BLaER1 treated with 17β-estradiol and CSF1 and Interleukin-3, amounts not matched to agents 10 nM and 100 nM (cell line): Measurements from ENCODE around the gene CCNDBP1.
"Not testable (repeated sequence)": the region's sequence is repeated elsewhere in the genome, so short reads cannot be mapped to it uniquely, and the experiment has no call there.

Experiments
- H3K27ac ChIP-seq, 11 experiments: shearing (Covaris generic); formaldehyde crosslinking; 2 replicates each; pipeline ENCODE4 v1.8.1; 2022
- H3K27me3 ChIP-seq, 11 experiments: shearing (Covaris generic); formaldehyde crosslinking; 2 replicates each; pipeline ENCODE4 v1.8.1; 2022
- H3K36me3 ChIP-seq, 11 experiments: shearing (Covaris generic); formaldehyde crosslinking; 2 replicates each; pipeline ENCODE4 v1.8.1; 2022
- H3K4me1 ChIP-seq, 10 experiments: shearing (Covaris generic); formaldehyde crosslinking; 2 replicates each; pipeline ENCODE4 v1.8.1; 2022
- H3K4me2 ChIP-seq, 11 experiments: shearing (Covaris generic); formaldehyde crosslinking; 2 replicates each; pipeline ENCODE4 v1.8.1; 2022
- H3K4me3 ChIP-seq, 10 experiments: shearing (Covaris generic); formaldehyde crosslinking; 2 replicates each; pipeline ENCODE4 v1.8.1; 2022
- H3K9ac ChIP-seq, 11 experiments: shearing (Covaris generic); formaldehyde crosslinking; 2 replicates each; pipeline ENCODE4 v1.8.1; 2022
- H3K9me3 ChIP-seq, 11 experiments: shearing (Covaris generic); formaldehyde crosslinking; replicated peaks in 1 of 11; 2 replicates each; pipeline ENCODE4 v1.8.1; 2022
- H4K20me1 ChIP-seq, 11 experiments: shearing (Covaris generic); formaldehyde crosslinking; 2 replicates each; pipeline ENCODE4 v1.8.1; 2022
- Cebpa-rat ChIP-seq, 11 experiments: shearing (Covaris generic); IDR thresholded peaks; 2 replicates each; pipeline ENCODE4 v1.8.1; 2022

Gene CCNDBP1

DNA sequence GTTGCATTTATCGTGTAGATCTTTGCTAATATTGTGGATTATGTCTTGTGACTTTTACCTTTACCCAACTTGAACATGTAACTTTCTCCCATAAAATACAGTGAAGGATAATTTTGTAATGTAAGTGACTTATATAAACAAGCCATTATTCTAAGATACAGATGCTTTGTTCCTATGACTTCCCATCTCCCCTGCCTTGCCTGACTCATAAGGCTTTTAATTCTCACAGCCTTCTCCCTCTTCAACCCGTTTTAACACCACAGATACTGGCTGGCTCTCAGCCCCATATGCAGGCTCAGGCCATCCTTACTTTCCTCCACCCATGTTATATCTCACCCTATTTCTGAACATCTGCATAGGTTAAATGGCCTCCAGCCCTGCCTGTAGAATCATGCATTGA, 4.1 kb downstream of the CCNDBP1 start:
- Histone ChIP-seq H3K27me3 (no peaks in the 10 kb centered on the region), H4K20me1 (peaks cover 0 to 44% (median 6%) of the 10 kb centered on the region in 11 experiments; a peak in 10 of 22 replicates), H3K4me3 (no peak overlapping the region), H3K36me3 (peaks cover 48 to 64% (median 58%) of the 10 kb centered on the region in 11 experiments), H3K9me3 (no peaks in the 10 kb centered on the region), H3K9ac (no peak overlapping the region), H3K4me1 (peaks cover 12 to 18% (median 16%) of the 10 kb centered on the region in 10 experiments), H3K27ac (no peak overlapping the region), H3K4me2 (no peak overlapping the region)
- TF ChIP-seq Cebpa-rat (IDR thresholded peaks at IDR 0.05) = no peak

DNA sequence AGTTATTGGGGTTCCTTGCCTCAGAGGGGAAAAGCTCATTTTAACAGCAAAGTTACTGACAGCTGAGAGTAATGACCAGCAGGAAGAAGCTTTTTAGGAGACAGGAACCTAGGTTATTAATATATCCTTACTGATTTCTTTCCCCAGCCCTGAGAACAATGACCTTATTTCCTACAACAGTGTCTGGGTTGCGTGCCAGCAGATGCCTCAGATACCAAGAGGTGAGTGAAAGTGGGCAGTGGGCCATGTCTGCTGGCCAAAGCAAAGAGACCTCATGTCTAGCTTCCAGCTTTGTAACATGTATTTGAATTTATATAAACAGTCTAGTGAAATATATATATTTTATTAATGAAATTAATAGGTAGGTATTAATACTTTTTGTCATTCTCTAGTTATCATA, 5.0 kb downstream of the CCNDBP1 start:
- Histone ChIP-seq H3K27me3 (no peaks in the 10 kb centered on the region), H3K4me2 (no peak overlapping the region), H3K9me3 (no peaks in the 10 kb centered on the region), H3K4me3 (no peak overlapping the region), H3K36me3 (peaks cover 57 to 73% (median 66%) of the 10 kb centered on the region in 11 experiments), H4K20me1 (peaks cover 0 to 44% (median 6%) of the 10 kb centered on the region in 11 experiments; a peak in 10 of 22 replicates), H3K27ac (no peak overlapping the region), H3K4me1 (peaks cover 12 to 16% (median 15%) of the 10 kb centered on the region in 10 experiments), H3K9ac (no peak overlapping the region)
- no peak for TF ChIP-seq Cebpa-rat (IDR thresholded peaks at IDR 0.05)

DNA sequence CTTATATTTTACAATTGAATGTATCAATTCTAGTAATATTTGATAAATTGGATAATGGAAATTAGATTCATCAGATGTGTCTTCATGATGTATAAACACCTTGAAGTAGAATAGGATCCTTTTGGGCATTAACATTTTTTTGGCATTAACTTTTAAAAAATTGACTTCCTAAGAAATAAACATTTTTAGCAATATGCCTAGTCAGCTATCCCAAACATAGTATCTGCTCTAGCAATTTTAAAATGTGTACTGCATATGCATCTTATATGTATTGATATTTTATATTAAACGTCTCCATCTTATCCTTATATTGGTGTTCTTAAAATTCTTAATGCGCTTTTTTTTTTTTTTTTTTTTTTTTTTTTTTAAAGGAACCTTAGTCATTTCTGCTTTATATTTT, 8.5 kb downstream of the CCNDBP1 start:
- peaks cover 0 to 28% (median 0%) of the 10 kb centered on the region in 11 experiments; a peak in 3 of 22 replicates for H4K20me1 ChIP-seq
- peaks cover 5 to 23% (median 21%) of the 10 kb centered on the region in 11 experiments; a peak in 21 of 22 replicates for H3K9me3 ChIP-seq
- H3K4me2 ChIP-seq = no peak overlapping the region
- peaks cover 0 to 15% (median 7%) of the 10 kb centered on the region in 10 experiments; a peak in 8 of 20 replicates for H3K4me1 ChIP-seq
- peaks cover 84 to 100% (median 95%) of the 10 kb centered on the region in 11 experiments for H3K36me3 ChIP-seq
- no peak overlapping the region for H3K27ac ChIP-seq
- TF ChIP-seq Cebpa-rat (IDR thresholded peaks at IDR 0.05) = no peak
- H3K27me3 ChIP-seq = no peaks in the 10 kb centered on the region
- H3K9ac ChIP-seq = no peak overlapping the region
- H3K4me3 ChIP-seq = no peak overlapping the region

DNA sequence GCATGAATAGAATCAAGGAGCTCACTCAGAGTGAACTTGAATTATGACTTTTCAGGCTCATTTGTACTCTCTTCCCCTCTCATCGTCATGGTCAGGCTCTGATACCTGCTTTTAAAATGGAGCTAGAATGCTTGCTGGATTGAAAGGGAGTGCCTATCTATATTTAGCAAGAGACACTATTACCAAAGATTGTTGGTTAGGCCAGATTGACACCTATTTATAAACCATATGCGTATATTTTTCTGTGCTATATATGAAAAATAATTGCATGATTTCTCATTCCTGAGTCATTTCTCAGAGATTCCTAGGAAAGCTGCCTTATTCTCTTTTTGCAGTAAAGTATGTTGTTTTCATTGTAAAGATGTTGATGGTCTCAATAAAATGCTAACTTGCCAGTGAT, 9.6 kb downstream of the CCNDBP1 start:
- Histone ChIP-seq H3K36me3 (peaks cover 79 to 96% (median 87%) of the 10 kb centered on the region in 11 experiments), H3K4me3 (no peak overlapping the region), H3K4me2 (no peak overlapping the region), H3K9ac (no peak overlapping the region), H3K4me1 (peaks cover 0 to 15% (median 7%) of the 10 kb centered on the region in 10 experiments; a peak in 9 of 20 replicates), H3K9me3 (peaks cover 13 to 34% (median 32%) of the 10 kb centered on the region in 11 experiments; a peak in 21 of 22 replicates), H4K20me1 (peaks cover 0 to 21% (median 0%) of the 10 kb centered on the region in 11 experiments; a peak in 3 of 22 replicates), H3K27ac (no peak overlapping the region), H3K27me3 (no peaks in the 10 kb centered on the region)
- TF ChIP-seq Cebpa-rat (IDR thresholded peaks at IDR 0.05) = no peak

DNA sequence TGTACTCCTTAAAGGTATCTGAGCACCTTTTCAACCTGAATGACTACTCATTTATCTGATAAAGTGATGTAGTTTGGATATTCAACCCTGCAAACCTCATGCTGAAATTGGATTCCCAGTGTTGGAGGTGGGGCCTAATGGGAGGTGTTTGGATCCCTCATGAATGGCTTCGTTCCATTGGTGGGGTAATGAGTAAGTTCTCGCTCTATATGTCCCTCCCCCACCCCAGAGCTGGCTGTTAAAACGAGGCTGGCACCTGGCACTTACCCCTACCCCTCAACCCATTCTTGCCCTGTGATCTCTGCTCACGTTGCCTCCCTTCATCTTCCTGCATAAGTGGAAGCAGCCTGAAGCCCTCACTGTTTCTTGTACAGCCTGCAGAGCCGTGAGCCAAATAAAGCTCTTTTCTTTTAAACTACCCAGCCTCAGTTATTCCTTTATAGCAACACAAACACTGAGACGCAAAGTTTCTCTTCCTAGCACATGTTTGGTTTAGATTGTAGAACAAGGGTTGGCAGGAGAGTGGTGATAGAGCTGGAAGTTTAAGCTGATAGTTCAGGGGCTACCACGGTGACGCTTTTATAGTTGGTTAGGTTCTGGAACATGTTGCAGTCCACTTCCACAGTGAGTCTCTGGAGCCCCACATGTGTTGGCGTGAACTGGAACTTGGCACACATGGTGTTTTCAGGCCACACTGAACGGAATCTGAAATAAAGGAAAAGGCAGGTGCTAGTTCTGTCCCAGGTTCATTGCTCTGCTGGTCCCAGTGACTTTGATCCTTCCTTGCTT, 11.8 kb downstream of the CCNDBP1 start:
- Histone ChIP-seq H3K27ac (no peak overlapping the region), H3K4me2 (peak overlapping the region in 2 of 11 experiments; percentile 1 to 30; a peak in 1 of 22 replicates), H3K36me3 (peaks cover 58 to 74% (median 65%) of the 10 kb centered on the region in 11 experiments), H4K20me1 (peaks cover 0 to 8% (median 0%) of the 10 kb centered on the region in 11 experiments; a peak in 2 of 22 replicates), H3K4me1 (peaks cover 0 to 15% (median 7%) of the 10 kb centered on the region in 10 experiments; a peak in 9 of 20 replicates), H3K9me3 (peaks cover 13 to 39% (median 36%) of the 10 kb centered on the region in 11 experiments; a peak in 21 of 22 replicates), H3K4me3 (no peak overlapping the region), H3K9ac (no peak overlapping the region), H3K27me3 (no peaks in the 10 kb centered on the region)
- no peak for TF ChIP-seq Cebpa-rat (IDR thresholded peaks at IDR 0.05)

DNA sequence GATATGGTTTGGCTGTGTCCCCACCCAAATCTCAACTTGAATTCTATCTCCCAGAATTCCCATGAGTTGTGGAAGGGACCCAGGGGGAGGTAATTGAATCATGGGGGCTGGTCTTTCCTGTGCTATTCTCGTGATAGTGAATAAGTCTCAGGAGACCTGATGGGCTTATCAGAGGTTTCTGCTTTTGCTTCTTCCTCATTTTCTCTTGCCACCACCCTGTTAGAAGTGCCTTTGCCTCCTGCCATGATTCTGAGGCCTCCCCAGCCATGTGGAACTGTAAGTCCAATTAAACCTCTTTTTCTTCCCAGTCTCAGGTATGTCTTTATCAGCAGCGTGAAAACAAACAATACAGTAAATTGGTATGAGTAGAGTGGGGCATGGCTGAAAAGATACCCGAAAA, 12.6 kb downstream of the CCNDBP1 start:
- H3K27me3 ChIP-seq, H3K4me3 ChIP-seq, H4K20me1 ChIP-seq, H3K9ac ChIP-seq, H3K27ac ChIP-seq: not testable (repeated sequence)
- peak overlapping the region in 3 of 11 experiments; percentile 1 to 30 (median 5); a peak in 1 of 22 replicates for H3K4me2 ChIP-seq
- peaks cover 50 to 66% (median 57%) of the 10 kb centered on the region in 11 experiments for H3K36me3 ChIP-seq
- peaks cover 0 to 15% (median 7%) of the 10 kb centered on the region in 10 experiments; a peak in 9 of 20 replicates for H3K4me1 ChIP-seq
- peaks cover 13 to 39% (median 36%) of the 10 kb centered on the region in 11 experiments; a peak in 21 of 22 replicates for H3K9me3 ChIP-seq

DNA sequence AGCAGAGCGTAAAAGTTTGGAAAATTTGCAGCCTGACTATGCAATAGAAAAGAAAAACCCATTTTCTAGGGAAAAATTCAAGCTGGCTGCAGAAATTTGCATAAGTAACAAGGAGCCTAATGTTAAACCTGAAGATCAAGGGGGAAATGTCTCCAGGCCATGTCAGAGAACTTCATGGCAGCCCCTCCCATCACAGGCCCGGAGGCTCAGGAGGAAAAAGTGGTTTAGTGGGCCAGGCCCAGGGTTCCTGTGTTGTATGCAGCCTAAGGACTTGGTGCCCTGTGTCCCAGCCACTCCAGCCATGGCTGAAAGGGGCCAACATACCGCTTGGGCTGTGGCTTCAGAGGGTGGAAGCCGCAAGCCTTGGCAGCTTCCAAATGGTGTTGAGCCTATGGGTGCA, 13.4 kb downstream of the CCNDBP1 start:
- not testable (repeated sequence) for H3K4me2 ChIP-seq, H3K27ac ChIP-seq, H3K9ac ChIP-seq, H4K20me1 ChIP-seq, H3K27me3 ChIP-seq
- peaks cover 0 to 15% (median 7%) of the 10 kb centered on the region in 10 experiments; a peak in 9 of 20 replicates for H3K4me1 ChIP-seq
- H3K36me3 ChIP-seq = peaks cover 42 to 58% (median 49%) of the 10 kb centered on the region in 11 experiments
- peak overlapping the region in 1 of 10 experiments; percentile 17; a peak in 1 of 20 replicates for H3K4me3 ChIP-seq
- H3K9me3 ChIP-seq = peaks cover 13 to 39% (median 36%) of the 10 kb centered on the region in 11 experiments; a peak in 21 of 22 replicates

DNA sequence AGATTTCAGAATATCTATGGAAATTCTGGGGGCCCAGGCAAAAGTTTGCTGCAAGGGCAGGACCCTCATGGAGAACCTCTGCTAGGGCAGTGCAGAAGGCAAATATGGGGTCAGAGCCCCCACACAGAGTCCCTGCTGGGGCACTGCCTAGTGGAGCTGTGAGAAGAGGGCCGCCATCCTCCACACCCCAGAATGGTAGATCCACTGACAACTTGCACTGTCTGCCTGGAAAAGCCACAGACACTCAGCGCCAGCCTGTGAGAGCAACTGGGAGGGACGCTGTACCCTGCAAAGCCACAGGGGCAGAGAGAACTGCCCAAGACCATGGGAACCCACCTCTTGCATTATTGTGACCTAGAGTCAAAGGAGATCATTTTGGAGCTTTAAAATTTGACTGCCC, 13.8 kb downstream of the CCNDBP1 start:
- Histone ChIP-seq H3K4me3 (0 out of 20 replicates have a peak overlapping the region, but pooled peaks of 1 of the 10 experiments have one; percentile 17), H3K9ac (no peak overlapping the region), H4K20me1 (no peaks in the 10 kb centered on the region), H3K4me2 (no peak overlapping the region), H3K36me3 (peaks cover 37 to 54% (median 45%) of the 10 kb centered on the region in 11 experiments), H3K9me3 (peaks cover 13 to 39% (median 36%) of the 10 kb centered on the region in 11 experiments; a peak in 21 of 22 replicates), H3K4me1 (peaks cover 0 to 15% (median 7%) of the 10 kb centered on the region in 10 experiments; a peak in 9 of 20 replicates), H3K27me3 (no peaks in the 10 kb centered on the region), H3K27ac (no peak overlapping the region)
- TF ChIP-seq Cebpa-rat (IDR thresholded peaks at IDR 0.05) = no peak

DNA sequence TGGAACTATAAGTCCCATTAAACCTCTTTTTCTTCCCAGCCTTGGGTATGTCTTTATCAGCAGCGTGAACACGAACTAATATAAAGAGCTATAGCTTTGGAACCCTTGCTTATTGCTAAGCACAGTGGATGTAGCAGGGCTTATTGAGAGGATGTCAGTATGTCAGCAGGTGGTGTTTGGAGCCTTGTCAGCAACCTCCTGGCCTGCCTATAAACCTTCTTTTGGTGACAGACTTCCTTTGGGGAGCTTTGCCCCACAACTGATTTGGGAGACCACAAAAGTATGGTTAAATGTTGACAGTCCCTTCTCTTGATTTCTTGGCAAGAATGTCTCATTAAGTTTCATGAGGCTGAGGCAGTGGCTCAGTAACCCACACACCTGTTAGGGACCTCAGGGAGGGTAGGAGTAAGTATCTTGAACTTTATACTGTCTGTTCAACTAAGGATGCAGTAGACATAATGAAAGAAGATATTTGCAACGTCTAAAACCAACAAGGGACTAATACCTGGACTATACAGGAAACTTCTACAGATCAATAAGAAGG, 14.8 kb downstream of the CCNDBP1 start:
- H3K36me3 ChIP-seq = peaks cover 27 to 44% (median 37%) of the 10 kb centered on the region in 11 experiments
- no peak for TF ChIP-seq Cebpa-rat (IDR thresholded peaks at IDR 0.05)

More for the DNA sequence above, 14.8 kb downstream of the CCNDBP1 start:
- Histone ChIP-seq H3K4me3 (no peak overlapping the region), H3K4me1 (peaks cover 0 to 15% (median 7%) of the 10 kb centered on the region in 10 experiments; a peak in 9 of 20 replicates), H3K9ac (no peak overlapping the region), H3K27ac (no peak overlapping the region), H3K4me2 (no peak overlapping the region), H3K9me3 (peaks cover 13 to 39% (median 36%) of the 10 kb centered on the region in 11 experiments; a peak in 21 of 22 replicates), H4K20me1 (no peaks in the 10 kb centered on the region), H3K27me3 (no peaks in the 10 kb centered on the region)
